22Rv1 (cell line): ENCODE data around the gene SVIP.
A peak's percentile ranks its signal among the peaks of the same experiment; 100 is the strongest.

Source experiments
- H3K27ac ChIP-seq: fragments of 450-650 bp; 2 replicates; pipeline ENCODE4 v1.5.1; 2017
- ZFX ChIP-seq: fragments of 450-650 bp; IDR thresholded peaks from 2 replicates; pipeline ENCODE4 v1.6.1; 2017; ENCODE audit warnings: antibody characterized with exemption, borderline replicate concordance
- TF ChIP-seq, protein P1 (sequence below): fragments of 450-650 bp; IDR thresholded peaks from 2 replicates; pipeline ENCODE4 v1.5.1; 2017; ENCODE audit warnings: mild to moderate bottlenecking

Gene SVIP, protein sequence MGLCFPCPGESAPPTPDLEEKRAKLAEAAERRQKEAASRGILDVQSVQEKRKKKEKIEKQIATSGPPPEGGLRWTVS

DNA sequence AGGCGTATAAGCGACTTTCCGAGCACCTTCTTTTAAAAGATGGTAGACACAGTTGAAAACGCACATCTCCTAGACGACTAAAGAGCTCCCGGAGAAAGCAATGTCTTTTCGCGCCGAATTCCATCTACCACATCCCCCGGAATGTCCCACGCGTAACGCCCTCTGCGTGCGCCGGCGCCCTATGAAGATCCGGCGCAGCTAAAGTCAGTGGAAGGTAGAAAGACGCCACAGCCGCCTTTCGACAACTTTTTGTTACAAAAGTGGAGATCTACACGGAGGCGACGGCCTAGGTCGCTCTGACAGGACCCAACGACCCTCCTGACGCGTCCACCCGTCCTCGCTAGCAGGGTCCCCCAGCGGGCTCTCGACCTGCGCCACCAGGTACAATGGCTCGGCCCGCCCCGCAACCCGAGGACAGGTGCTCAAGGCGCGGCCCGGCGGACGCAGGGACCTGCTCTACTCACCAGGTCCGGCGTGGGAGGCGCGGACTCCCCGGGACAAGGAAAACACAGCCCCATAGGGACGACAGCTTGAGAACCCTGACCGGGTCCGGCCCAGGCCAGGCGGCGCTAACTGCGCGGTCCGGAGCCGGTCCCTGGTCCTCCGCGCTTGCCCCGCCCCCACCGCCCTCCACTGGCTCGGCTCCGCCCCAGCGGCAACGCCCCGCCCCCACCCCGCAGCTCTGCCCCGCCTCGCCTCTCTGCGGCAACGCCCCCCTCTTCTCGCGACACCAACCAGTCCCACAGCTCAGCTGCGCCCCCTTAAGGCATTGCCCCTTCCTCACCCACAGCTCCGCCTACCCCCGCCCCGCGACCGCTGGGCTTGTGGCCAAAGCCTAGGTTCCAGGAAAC, at the start of gene SVIP:
Gene SVIP, minus strand, starts transcription at position 571 of the 851 bp plus-strand sequence. Its CDS starts 53 bp downstream, at position 518.
- TF ChIP-seq, protein P1, sequence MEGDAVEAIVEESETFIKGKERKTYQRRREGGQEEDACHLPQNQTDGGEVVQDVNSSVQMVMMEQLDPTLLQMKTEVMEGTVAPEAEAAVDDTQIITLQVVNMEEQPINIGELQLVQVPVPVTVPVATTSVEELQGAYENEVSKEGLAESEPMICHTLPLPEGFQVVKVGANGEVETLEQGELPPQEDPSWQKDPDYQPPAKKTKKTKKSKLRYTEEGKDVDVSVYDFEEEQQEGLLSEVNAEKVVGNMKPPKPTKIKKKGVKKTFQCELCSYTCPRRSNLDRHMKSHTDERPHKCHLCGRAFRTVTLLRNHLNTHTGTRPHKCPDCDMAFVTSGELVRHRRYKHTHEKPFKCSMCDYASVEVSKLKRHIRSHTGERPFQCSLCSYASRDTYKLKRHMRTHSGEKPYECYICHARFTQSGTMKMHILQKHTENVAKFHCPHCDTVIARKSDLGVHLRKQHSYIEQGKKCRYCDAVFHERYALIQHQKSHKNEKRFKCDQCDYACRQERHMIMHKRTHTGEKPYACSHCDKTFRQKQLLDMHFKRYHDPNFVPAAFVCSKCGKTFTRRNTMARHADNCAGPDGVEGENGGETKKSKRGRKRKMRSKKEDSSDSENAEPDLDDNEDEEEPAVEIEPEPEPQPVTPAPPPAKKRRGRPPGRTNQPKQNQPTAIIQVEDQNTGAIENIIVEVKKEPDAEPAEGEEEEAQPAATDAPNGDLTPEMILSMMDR = peak; percentile 85
- TF ChIP-seq ZFX = no peak
- peak within 1 kb of the TSS; percentile 90 for H3K27ac ChIP-seq

DNA sequence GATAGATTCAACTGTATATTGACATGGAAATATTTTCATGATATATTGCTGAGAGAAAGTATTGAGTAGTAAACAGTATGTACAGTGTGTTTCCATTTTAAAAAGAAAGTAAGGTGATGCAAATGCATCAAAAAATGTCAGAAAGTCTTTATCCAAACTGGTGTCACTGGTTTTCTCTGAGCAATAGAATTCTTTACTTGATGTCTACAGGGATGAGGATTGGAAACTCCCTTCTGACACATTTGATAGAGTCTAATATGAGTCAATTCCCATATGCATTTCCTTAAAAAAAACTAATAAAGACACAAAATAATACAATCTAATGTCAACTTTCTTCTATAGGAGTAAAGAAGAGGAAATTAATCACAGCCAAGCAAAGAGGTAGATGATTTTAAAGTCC, 49.0 kb upstream of the SVIP start:
- TF ChIP-seq ZFX = no peak
- TF ChIP-seq, protein P1 = no peak
- H3K27ac ChIP-seq = no peak overlapping the region

DNA sequence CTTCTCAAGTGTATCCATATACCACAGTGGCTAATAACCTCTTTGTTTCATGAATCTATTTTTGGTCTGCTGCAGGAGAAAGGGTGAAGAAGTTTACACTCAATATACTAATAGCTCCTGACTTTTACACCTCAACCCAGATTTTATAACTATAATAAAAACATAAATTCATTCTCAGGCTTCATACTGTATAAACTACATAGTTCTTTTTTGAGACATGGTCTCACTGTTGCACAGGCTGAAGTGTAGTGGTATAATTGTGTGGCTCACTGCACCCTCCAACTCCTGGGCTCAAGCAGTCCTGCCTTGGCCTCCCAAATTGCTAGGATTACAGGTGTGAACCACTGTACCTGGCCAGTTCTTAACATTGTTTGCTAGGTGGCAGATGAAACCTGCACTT, 48.4 kb upstream of the SVIP start:
- no peak overlapping the region for H3K27ac ChIP-seq
- no peak for TF ChIP-seq ZFX
- TF ChIP-seq, protein P1 = no peak

DNA sequence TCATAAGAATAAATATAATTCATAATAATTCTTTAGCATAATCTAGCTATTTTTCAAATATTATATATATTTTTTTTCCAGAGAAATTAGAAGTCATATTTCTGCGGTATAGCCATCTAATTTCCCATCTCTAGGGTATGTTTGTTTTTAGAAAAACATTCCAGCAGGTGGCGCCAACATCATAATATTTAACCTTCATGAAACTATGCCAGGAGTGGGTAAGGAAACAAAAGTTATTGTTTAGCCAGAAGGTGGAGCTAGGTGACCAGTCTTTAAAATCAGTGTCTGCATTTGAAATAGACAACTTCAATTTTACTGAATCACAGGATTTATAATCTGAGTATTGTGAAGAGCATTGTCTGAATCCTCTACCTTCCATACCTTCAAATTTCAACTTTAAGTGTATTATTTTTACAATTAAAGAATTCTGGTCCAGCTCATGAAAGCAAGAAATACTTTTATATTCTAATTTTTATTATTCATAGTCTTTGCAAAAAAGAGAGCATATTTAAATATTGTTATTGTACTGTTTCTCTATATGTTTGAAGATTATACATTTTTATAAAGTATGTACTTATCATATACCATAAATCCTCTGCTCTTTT, 46.4 kb upstream of the SVIP start:
- no peak for TF ChIP-seq ZFX
- TF ChIP-seq, protein P1 = peak; percentile 93
- H3K27ac ChIP-seq = no peak overlapping the region

DNA sequence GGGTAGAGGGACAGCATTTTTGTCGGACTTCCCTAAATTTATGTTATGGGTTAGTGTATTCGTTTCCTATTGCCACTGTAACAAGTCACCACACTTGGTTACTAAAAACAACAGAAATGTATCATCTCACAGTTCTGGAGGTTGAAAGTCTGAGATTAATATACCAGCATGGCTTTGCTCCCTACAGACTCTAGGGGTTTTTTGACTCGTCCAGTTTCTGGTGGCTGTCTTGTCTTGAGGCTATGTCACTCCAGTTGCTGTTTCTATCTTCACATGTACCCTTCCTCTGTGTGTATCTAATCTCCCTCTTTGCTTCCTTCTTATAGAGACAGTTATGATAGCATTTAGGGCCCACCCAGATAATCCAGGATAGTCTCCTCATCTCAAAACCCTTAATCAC, 39.7 kb upstream of the SVIP start:
- TF ChIP-seq, protein P1 = no peak
- no peak for TF ChIP-seq ZFX
- no peak overlapping the region for H3K27ac ChIP-seq

DNA sequence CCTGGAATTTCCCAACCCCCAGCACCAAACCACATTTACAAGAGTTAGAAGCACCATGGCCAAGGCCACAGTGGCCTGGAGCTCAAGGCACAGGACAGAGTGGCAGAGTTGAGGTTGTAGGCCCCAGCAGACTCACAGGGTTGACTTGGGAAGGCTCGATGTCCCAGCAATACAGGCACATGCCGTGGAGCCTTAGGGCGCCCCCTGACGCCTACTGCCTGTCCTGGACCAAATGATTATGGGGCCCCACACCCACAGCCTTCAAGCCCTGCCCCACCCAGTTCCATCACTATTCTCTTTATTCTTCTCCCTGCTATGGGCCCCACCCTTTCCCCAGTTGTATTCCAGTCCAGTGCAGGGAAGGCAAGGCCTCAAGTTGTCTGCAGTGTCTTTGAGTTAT, 30.6 kb upstream of the SVIP start, which contains the start of gene CCDC179:
Gene CCDC179, minus strand, starts transcription at position 234 of the 400 bp plus-strand sequence. Its CDS starts 53 bp downstream, at position 181.
- no peak within 1 kb of the TSS for H3K27ac ChIP-seq
- TF ChIP-seq, protein P1 = no peak
- no peak for TF ChIP-seq ZFX

DNA sequence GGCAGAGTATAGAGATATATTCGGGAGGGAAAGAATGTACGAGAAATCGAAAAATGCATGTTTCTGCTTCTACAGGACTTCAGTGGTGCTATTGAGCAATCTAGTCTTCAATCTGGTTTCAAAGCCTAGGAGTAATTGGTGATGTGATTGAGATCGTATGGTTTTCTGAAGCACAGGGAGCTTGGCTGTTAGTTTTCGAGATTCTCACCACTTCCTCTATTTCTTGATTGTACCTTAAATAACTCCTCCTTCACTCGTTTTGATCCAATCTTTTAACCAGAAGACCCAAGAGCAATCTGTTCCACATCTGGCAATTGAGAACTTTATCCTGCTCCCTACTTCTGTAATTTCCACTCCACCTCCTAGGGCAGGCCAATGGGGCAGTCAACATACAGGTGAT, 30.2 kb upstream of the SVIP start:
- H3K27ac ChIP-seq = no peak overlapping the region
- TF ChIP-seq ZFX = no peak
- TF ChIP-seq, protein P1 = no peak
